Glomerular visceral epithelial cell (primary cell): ENCODE results near the gene RUSC2.
A peak's percentile ranks its signal among the peaks of the same experiment; 100 is the strongest.
"Not testable (repeated sequence)": the region's sequence is repeated elsewhere in the genome, so short reads cannot be mapped to it uniquely, and the experiment has no call there.

Source experiments
- DNase-seq: peaks from one replicate; pipeline ENCODE4 v3.0.0-alpha.2; 2016; ENCODE audit errors: extremely low spot score

The RUSC2 gene

DNA sequence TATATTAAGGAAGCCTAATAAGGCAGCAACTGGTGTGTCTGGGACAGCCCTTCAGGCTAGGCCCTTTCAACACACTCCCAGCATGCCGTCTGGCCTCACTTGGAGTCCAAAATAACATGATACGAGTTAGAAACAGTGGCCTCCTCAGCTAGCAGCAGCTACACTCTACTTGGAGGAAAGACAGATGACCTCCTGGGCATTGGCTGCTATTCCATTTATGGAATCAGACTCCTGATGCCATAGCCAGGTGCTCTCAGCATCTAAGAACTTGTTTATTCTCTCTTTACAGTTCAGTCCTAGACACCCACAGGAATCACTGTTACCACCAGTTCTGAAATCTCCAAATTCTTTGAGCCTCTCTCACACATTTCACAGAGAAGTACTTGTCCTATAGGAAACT, 31.8 kb downstream of the RUSC2 start:
- peak; percentile 35 for DNase-seq

DNA sequence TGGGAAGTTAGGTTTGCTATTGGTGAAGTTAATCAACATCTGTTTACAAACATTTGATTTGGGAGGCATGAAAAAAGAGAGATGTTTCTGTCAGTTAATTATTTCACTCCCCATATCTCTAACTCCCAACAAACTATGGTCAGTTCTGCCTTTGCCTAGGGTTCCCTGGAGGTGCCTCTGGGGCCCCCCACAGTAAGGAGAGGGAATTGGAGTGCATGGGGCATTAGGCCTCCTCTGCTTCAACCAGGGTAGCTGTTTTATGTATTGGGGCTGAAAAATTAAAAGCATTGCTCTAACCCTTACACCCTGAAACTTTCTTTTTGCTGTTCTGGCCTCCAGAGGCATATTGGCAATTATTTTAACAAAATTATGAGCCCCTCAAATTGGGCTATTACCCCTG, 32.3 kb downstream of the RUSC2 start:
- DNase-seq, result no peak

DNA sequence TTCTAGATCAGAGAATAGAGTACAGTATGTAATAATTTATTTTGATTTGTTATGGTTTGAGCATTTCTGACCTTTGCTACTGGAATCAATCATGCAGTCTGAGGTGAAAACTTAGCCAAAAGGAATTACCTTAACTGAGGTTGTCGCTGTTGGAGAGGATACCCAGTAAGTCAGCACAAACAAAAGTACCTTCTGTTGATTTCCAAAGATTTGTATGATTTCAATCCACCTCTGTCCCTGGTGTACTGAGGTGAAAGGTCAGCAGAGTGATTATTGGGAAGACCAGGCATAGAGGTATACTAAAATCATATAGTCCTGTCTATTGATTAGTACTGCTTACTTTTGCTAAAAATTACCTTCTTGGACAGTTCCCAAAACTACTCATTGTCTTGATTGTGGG, 32.8 kb downstream of the RUSC2 start:
- no peak for DNase-seq

DNA sequence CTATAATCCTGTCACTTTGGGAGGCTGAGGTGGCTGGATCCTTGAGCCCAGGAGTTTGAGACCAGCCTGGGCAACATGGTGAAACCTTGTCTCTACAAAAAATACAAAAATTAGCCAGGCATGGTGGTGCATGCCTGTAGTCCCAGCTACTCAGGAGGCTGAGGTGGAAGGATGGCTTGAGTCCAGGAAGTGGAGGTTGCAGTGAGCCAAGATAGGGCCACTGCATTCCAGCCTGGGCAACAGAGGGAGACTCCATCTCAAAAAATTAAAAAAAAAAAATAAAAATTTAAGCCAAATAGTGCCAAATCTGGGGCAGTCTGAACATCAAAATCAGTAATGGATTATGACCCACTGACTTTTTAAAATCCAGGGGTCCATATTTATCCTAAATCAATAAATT, 33.6 kb downstream of the RUSC2 start:
- not testable (repeated sequence) for DNase-seq

DNA sequence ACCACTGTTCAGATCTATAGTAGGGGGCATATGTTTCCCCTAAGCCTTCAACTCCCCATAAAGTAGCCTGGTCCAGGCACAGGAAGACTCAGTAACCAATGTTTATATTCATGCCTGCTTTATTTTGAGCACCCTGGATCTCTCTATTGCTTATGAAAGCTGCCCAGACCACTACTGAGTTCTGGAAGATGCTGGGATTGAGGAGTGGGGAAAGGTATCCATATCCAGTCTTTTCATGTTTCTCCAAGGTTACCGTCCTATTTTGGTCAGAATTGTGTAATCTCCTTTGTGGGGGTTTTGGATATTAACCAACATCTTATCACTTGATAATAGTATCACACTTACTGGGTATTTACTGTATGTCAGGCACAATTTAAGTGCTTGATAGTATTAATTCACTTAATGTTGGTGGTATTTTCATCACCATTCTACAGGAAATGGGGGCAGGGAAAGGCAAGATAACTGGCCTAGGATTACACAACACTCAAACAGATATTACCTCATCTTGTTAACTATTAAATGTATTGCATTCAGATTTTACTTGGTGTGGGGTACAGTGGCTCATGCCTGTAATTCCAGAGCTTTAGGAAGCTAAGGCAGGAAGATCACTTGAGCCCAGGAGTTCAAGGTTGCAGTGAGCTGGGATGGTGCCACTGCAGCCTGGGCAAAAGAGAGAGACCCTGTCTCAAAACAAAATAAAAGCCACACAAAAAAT, 36.3 kb downstream of the RUSC2 start:
- DNase-seq, result peak; percentile 77

DNA sequence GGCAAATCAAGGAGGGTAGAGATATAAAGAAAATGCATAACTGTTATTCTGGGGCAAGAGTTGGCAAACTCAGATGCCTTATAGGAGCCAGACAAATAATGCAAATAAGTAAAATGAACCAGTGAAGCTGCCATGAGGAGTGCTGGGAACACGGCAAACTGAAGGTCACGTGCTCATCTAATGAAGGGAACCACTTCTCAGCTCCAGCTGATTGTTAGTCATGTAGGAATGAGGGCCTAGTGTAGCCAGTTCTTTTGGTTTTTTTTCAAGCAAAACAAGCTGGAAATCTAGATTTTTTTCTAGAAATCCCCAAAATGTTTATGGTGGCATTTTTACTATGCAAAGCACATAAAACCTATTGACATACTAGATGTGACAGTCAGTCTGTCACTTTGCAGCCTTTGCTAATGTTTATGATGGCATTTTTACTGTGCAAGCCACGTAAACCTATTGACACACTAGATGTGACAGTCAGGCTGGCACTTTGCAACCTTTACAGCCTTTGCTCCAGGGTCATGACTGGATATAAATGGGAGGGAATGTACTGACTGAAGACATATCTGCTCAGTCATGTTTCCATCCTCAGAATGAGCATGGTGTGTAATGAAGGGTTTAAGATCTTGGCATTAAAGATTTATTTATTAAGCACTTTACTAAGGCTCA, 39.4 kb downstream of the RUSC2 start:
- DNase-seq, result no peak

DNA sequence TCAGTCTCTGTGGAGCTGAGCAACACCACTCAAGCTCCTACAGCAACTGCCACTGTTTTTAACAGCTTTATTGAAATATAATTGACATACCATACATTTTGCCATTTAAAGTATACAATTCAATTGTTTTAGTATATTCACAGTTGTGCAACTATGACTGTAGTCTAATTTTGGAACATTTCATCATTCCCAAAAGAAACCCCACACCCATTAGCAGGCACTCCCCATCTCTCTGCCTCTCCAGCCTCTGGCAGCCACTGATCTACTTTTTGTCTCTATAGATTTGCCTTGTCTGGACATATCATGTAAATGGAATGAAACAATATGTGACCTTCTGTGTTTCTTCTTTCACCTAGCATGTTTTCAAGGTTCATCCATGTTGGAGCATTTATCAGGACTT, 43.5 kb downstream of the RUSC2 start:
- DNase-seq, result no peak

DNA sequence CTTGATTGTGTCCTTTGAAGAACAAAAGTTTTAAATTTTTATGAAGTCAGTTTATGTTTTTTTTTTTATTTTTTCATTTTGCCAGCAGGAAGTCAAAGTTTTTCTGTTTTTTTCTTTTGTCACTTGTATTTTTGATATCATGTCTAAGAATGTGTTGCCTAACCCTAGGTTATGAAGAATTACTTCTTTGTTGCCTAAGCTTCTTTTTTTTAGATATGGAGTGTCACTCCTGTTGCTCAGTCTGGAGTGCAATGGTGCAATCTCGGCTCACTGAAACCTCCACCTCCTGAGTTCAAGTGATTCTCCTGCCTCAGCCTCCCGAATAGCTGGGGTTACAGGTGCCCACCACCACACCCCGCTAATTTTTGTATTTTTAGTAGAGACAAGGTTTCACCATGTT, 45.0 kb downstream of the RUSC2 start:
- not testable (repeated sequence) for DNase-seq

DNA sequence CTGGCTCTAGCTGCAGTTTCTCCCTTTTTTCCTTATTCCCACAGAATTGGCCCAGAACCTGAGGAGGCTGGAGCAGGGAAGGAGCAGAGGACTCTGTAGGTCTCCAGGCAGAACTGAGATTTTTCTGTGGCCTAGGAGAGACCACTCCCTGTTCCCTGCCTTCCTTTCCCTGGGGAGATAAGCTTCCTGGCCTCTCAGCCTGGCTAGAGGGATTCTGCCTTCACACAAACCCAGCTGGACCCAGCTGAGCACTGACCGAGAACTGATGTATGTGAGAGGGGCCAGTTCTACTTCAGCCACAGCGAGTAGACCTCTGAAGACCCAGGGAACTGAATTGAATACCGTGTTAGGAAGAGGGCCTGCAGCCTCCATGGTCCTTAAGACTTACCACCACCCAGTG, 48.0 kb downstream of the RUSC2 start:
- DNase-seq, result no peak

DNA sequence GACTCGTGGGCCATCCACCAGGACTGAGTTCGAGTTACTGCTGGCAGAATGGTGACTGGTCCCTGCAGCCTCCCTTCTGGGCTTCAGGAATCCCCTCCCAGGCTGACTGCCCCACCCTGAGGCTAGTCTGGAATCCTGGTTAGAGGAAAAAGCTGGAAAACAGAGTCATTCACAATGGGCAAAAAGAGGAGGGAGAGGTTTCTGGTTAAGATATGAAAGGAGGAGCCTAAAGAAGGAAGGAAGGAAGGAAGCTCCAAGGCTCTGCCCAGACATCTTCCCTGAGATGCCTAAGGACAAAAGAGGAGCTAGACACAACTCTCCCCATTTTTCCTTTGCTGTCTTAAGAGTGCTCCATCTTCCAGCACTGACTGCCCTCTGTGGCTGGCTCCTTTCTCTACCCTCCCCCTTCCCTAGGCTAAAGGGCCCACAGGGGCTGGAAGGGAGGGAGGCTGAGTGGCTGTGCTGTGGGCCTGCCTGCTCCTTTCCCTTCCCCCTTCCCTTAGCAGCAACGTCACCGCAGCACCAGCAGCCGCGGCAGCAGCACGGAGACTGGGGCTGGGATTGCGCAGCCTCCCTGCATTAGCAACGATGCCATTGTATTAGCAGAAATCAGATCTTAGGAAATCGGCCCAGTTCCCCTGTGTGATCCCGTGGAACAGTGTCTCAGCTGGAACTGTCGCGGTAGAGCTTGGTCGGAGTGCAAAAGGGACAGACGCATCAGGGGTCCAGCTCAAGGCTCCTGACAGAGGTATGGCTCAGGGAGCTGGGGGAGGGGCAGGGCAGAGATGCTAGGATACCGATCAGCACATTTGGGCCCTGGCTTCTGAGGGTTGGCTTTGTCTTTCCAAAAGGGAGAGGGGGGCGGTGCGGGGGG, 48.7 kb downstream of the RUSC2 start:
- peak; percentile 74 for DNase-seq
